GM18505 (cell line): ENCODE results near the gene THAP3.
"Not testable (repeated sequence)": the region's sequence is repeated elsewhere in the genome, so short reads cannot be mapped to it uniquely, and the experiment has no call there.

Experiments
- ATAC-seq: cut with Tn5 transposase; IDR thresholded peaks from one replicate; pipeline ENCODE4 v1.9.1; 2021; ENCODE audit not compliant: unreplicated experiment
- POLR2A ChIP-seq: IDR thresholded peaks from 4 replicates; pipeline ENCODE4 v1.6.1; 2011; ENCODE audit warnings: borderline replicate concordance; ENCODE audit not compliant: insufficient read depth, insufficient read length; ENCODE audit errors: extremely low read depth

Gene THAP3

DNA sequence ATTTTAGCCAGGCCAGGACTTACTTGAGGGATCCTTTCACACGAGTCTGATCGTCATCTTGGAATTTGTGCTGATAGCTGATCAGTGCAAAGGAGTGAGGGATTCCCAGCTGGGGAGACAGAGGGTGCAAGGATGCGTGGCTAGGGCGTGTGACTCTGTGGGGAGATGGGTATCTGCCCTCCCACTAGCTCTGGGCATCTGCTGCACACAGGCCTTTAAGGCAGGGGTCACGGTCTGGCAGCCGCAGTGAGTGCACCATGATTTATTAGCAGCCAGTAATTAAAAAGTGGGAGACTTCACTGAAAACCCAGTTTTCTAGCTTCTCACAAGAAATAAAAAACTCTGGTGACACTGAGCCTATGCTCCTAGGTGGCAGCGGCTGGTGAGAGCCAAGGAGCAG, 20.4 kb downstream of the THAP3 start:
- ATAC-seq: no peak
- no peak for TF ChIP-seq POLR2A

DNA sequence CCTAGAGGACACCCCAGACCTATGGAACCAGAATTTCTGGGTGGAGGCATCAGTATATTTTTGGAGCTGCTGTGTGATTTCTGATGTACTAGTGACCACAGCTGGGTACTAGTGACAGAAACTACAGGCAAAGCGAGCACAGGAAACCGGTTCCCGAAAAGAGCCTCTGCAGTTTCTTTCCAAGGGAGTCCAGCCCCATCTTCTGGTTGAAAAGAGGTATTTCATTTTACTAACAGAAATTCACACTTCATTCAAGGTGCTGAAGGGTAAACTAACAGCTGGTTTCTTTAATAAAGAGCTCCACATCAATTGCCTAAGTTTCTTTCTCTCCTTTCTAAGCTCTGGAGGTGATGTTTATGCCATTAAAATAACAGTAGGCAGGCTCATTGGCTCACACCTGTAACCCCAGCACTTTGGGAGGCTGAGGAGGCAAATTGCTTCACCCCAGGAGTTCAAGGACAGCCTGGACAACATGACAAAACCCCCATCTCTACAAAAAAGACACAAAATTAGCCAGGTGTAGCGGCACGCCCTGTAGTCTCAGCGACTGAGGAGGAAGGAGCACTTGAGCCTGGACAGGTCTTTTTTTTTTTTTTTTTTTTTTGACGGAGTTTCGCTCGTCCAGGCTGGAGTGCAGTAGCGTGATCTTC, 22.0 kb downstream of the THAP3 start:
- no peak for TF ChIP-seq POLR2A
- no peak for ATAC-seq

DNA sequence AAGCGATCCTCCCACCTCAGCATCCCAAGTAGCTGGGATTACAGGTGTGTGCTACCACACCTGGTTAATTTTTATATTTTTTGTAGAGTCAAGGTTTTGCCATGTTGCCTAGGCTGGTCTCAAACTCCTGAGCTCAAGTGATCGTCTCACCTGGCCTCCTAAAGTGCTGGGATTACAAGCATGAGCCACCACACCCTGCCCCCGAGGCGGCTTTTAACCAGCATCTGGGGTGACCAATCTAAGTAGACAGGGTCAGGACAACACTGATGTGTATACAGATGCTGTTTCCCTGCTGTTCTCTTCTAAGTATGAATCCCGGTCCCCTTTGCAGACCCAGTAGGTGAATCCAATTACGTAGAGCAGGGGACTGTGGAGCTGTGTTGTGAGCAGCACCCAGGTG, 23.9 kb downstream of the THAP3 start:
- TF ChIP-seq POLR2A: no peak
- no peak for ATAC-seq

DNA sequence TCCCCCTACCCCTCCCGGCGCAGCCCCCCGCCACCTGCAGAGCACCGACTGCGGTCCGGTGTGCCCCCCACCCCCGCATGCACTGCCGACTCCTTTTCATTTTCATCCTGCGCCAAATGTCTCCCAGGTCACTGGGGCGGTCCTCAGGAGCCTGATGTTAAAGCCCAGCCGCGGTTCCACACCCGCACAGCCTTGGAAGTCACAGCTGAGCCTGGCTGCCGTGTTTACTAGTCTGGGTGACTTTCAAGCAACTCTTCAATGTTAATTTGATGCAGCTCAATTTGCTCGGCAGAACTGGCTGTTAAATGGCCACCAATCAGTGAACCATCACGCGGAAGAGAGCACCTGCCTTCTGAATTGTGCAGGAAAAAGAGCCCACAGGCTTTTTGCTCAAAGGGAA, 27.2 kb downstream of the THAP3 start:
- ATAC-seq: no peak
- TF ChIP-seq POLR2A: no peak

DNA sequence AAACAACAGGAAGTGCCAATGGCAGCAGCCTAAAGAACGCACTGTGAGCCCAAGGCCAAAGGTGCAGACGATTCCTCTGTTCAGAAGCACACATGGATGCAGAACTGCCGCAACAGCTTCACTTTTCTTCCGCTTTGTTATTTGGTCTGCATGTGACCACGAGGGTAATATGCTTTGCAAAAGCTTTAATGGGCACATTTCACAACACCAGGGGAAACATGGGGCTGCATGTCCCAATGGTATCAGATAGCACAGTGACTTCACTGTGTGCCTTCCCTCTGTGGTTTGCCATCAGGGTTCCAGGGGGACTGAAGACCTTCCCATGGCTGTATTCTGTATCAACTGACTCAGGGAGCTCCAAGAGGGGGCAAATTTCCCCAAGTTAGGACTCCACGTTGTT, 28.3 kb downstream of the THAP3 start:
- no peak for ATAC-seq
- no peak for TF ChIP-seq POLR2A

DNA sequence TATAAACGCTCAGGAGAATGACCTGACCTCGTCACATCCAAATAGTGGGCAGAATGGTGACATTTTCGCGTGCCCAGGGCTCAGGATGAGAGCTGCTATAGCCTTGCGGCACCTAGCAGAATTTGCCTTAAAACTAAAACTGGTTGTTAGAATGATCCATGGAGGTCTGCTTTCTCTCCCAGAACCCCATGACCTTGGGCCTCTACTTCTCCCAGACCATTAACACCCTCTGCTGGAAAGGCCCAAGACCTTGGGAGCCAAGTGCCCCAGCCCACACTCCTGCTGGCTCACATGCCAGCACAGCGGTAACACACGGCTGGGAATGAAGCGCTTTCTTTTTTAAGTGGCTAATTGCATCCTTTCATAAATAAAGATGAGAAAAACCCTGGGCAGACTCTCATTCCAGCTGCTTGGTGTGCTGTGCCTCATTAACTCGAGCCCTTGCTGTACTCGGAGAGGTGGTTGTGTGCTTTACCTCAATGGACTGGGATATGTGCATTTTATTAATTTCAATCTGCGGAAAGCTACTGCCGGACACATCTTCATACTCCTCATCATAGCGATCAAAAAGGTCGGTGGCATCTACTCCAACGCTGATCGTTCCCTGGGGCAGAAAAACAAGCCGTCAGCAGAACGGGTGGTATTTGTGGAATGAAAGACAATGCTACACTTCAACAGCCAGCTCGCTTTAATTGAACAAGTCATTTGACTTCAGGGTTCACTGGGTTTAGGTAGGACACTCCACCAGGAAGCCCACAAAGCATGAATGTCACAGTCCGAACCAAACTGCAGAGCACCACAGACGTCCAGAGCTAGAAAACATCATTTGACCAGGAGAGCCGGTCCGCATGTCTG, 29.0 kb downstream of the THAP3 start:
- no peak for TF ChIP-seq POLR2A
- ATAC-seq: no peak

DNA sequence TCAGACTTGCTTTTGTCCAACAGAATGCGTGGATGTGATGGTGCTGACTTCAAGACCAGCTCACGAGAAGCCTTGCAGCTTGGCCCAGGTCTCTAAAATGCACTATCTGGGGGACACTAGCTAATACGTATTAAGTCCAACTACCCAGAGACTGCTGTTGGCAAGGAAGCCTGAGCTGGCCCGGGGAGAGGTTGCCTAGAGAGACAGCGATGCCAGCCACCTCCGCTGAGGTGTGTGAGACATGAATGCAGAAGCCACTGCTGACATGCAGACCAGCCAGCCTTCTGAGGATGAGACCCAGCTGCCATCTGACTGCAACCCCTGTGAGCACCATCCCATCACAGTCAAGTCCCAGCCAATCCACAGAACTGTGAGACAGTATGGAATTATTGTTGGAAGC, 32.5 kb downstream of the THAP3 start:
- TF ChIP-seq POLR2A: no peak
- ATAC-seq: no peak

DNA sequence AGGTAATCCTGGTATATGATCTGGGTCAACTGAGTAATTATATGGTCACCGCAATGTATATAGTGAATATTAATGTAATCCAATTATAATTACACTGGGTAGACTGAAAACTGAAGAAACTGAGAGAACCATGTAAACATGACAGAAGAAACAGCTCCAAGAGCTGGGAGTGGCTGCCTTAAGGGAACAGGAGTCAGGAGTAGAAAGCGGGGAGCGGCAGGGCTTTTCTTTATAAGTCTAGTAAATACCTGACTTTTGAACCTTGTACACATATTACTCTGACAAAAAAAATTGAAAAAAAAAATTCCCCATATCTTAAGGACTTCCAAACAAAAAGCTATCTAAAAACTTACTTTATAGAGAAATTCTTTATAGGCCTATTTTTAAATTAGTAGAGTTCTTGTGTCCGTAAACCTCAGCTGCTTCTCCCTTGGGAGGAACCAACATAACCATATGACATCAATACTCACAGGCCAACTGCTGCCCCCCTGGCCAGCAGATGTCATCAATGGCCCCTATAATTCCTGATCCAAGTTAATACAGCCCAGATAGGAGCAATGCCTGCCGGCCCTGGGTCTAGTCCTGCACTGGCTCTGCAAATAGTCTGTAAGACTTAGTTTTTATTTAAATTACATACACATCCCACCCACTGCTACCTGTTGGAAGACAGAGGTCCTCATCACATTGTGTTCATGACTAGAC, 33.8 kb downstream of the THAP3 start:
- TF ChIP-seq POLR2A: no peak
- ATAC-seq: no peak

DNA sequence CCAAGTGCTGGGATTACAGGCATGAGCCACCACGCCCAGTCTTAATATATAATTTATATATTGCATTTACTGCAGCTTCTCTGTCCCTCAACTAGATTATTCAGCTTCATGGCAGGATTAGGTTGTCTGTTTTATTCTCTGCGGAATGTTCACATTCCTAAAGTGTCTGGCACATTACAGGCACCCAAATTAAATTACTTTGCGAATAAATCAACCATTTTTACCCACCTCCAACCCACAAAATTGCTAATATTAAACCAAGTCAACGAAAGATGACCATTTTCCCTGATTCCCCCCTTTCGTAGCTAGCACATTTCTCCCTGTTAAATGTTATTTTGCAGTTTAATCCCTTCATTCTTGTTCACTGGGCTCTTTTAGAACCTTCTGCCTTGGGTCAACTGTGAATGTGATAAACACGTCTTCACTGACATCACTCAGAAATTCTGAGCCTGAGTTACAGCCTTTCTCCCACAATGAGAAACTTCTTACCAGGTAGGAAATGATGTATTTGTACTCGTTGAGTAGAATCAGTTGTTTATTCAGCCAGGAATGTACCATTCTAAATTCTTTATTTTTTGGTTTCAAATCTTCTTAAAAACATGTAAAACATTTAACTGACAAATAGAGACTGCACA, 35.9 kb downstream of the THAP3 start:
- no peak for TF ChIP-seq POLR2A
- no peak for ATAC-seq

DNA sequence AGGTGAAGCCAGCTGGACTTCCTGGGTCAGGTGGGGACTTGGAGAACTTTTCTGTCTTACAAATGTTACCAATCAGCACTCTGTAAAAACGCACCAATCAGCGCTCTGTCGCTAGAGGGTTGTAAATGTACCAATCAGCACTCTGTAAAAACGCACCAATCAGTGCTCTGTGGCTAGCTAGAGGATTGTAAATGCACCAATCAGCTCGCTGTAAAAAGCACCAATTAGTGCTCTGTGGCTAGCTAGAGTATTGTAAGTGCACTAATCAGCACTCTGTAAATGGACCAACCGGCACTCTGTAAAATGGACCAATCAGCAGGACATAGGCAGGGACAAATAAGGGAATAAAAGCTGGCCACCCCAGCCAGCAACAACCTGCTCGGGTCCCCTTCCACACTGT, 37.8 kb downstream of the THAP3 start:
- not testable (repeated sequence) for ATAC-seq

DNA sequence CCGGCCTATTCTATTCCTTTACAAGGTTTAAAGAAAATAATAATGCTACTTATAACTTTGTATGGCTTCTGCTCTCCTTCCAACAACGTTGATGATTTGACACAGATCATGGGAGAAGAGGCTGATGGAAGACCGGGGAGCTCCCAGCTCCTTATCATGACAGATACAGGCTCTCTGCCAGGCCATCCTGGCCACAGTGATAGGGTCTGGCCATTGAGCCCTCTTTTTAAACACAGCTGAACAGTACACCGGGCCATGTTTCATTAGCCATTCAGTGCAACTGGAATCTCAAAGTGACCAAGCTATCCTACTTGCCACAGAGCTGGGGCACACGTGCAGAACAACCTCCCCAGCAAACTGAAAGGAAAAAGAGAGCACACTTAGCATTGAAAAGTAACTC, 42.0 kb downstream of the THAP3 start:
- TF ChIP-seq POLR2A: no peak
- ATAC-seq: no peak

DNA sequence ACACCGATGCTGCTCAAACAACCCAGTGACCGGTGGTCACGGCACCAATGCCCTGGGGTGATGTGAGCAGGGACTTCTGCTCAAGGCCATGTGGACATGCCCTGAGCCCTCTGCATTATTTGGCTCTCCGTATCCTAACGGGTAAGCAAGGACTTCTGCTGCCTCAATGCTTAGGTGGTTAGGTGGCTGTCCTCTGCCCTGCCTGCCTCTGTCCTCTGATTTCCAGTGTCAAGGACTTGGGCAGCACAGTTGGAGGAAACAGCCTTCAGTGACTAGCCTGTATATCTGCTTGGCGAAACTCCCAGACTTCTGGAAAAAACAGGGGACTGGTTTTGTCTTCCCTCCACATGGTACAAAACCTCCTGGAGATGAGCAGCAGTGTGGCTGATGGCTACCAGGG, 42.5 kb downstream of the THAP3 start:
- no peak for ATAC-seq
- TF ChIP-seq POLR2A: no peak

DNA sequence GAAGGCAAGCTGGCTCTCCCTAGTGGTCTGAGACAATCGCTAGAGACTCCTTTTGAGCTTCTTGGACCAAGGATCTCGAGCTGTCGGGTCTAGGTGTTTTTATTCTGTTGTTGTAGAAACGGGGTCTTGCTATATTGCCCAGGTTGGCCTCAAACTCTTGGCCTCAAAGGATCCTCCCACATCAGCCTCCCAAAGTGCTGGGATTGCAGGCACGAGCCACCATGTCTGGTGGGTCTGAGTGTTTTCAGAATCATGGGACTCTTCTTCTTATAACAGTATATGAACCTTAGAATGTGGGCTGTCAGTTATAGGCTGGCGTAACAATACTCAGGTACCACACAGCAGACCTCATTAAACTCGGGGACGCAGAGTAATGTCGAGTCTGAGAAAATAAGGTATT, 43.8 kb downstream of the THAP3 start:
- no peak for TF ChIP-seq POLR2A
- no peak for ATAC-seq
